ENCODE data around the gene VPS9D1. TPM values are rescaled to one million over a fixed set of nuclear protein-coding genes. Genes with fewer than 3 reads are reported as not detected.

Gene VPS9D1
- polyA plus RNA-seq, 3 donors = 1.2 to 29.7 (median 1.6) TPM

GRCh38 chr16:89748921-89749320 lies 28.2 kb upstream of the VPS9D1 start:
- Histone ChIP-seq H3K79me2 (ENCODE audit: insufficient read depth, low read length) (peaks cover 4% of the 10 kb centered on the region), H3K36me3 (replicated peaks in 1 of 2; ENCODE audit: control insufficient read depth in 1 of 2, insufficient read depth in 2 of 2, low read length in 2 of 2) (peaks cover 28 to 73% of the 10 kb centered on the region in 2 donors), H3K27ac (ENCODE audit: low read depth in 1 of 2, low read length in 2 of 2) (no peak overlapping the region), H3K9me3 (replicated peaks in 1 of 2; ENCODE audit: control insufficient read depth in 1 of 2, insufficient read depth in 1 of 2, low read length in 2 of 2) (no peaks in the 10 kb centered on the region), H2AFZ (ENCODE audit: insufficient read depth, low read depth, low read length, poor library complexity, severe bottlenecking) (no peak overlapping the region), H3K4me2 (replicated peaks; ENCODE audit: extremely low read depth, low read length, poor library complexity, severe bottlenecking) (no peak overlapping the region), H3K9ac (ENCODE audit: insufficient read depth, low read length, poor library complexity, severe bottlenecking) (no peak overlapping the region), H3K27me3 (ENCODE audit: control insufficient read depth in 2 of 2, insufficient read depth in 2 of 2, low read length in 2 of 2) (no peaks in the 10 kb centered on the region), H3K4me1 (ENCODE audit: control insufficient read depth in 1 of 2, insufficient read depth in 2 of 2, low read length in 2 of 2) (peaks cover 9 to 13% of the 10 kb centered on the region in 2 donors), H4K20me1 (ENCODE audit: insufficient read depth, low read length) (peaks cover 4% of the 10 kb centered on the region), H3K4me3 (replicated peaks in 1 of 3; ENCODE audit: low read depth in 2 of 3, low read length in 3 of 3) (no peak overlapping the region)
- intact Hi-C loops (cut with micrococcal nuclease) = no loop called here
- peaks cover 11% of the 10 kb centered on the region for H3K4me1 Mint-ChIP-seq
- H3K36me3 Mint-ChIP-seq = peaks cover 59 to 81% of the 10 kb centered on the region in 2 donors
- no peaks in the 10 kb centered on the region for H3K9me3 Mint-ChIP-seq
- TF ChIP-seq, protein P1, sequence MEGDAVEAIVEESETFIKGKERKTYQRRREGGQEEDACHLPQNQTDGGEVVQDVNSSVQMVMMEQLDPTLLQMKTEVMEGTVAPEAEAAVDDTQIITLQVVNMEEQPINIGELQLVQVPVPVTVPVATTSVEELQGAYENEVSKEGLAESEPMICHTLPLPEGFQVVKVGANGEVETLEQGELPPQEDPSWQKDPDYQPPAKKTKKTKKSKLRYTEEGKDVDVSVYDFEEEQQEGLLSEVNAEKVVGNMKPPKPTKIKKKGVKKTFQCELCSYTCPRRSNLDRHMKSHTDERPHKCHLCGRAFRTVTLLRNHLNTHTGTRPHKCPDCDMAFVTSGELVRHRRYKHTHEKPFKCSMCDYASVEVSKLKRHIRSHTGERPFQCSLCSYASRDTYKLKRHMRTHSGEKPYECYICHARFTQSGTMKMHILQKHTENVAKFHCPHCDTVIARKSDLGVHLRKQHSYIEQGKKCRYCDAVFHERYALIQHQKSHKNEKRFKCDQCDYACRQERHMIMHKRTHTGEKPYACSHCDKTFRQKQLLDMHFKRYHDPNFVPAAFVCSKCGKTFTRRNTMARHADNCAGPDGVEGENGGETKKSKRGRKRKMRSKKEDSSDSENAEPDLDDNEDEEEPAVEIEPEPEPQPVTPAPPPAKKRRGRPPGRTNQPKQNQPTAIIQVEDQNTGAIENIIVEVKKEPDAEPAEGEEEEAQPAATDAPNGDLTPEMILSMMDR (IDR thresholded peaks at IDR 0.05) = no peak
- peak; percentile 12 to 46 (median 20) for DNase-seq
- peaks cover 0 to 1% (median 0%) of the 10 kb centered on the region in 3 donors for H3K27me3 Mint-ChIP-seq (ENCODE audit: low read depth in 3 of 3)
- H3K27ac Mint-ChIP-seq = peak overlapping the region in 4 of 7 donors; percentile 65 to 85 (median 70)
- no peak overlapping the region for H3K4me3 Mint-ChIP-seq
- 60% methylated on average over 3 of the region's 11 CpGs for WGBS (ENCODE audit: insufficient coverage)

GRCh38 chr16:89748076-89748475 lies 27.4 kb upstream of the VPS9D1 start:
- peaks cover 9 to 13% of the 10 kb centered on the region in 2 donors for H3K4me1 ChIP-seq (ENCODE audit: control insufficient read depth in 1 of 2, insufficient read depth in 2 of 2, low read length in 2 of 2)
- Mint-ChIP-seq H3K4me1 (peaks cover 11% of the 10 kb centered on the region), H3K36me3 (peaks cover 56 to 79% of the 10 kb centered on the region in 2 donors), H3K27me3 (ENCODE audit: low read depth in 3 of 3) (peaks cover 0 to 1% (median 0%) of the 10 kb centered on the region in 3 donors), H3K9me3 (no peaks in the 10 kb centered on the region), H3K4me3 (no peak overlapping the region), H3K27ac (peak overlapping the region in 3 of 7 donors; percentile 12 to 56 (median 12))
- H2AFZ ChIP-seq (ENCODE audit: insufficient read depth, low read depth, low read length, poor library complexity, severe bottlenecking) = no peak overlapping the region
- H3K9me3 ChIP-seq (replicated peaks in 1 of 2; ENCODE audit: control insufficient read depth in 1 of 2, insufficient read depth in 1 of 2, low read length in 2 of 2) = no peaks in the 10 kb centered on the region
- H3K9ac ChIP-seq (ENCODE audit: insufficient read depth, low read length, poor library complexity, severe bottlenecking) = no peak overlapping the region
- no peak overlapping the region for H3K4me3 ChIP-seq (replicated peaks in 1 of 3; ENCODE audit: low read depth in 2 of 3, low read length in 3 of 3)
- peaks cover 6% of the 10 kb centered on the region for H4K20me1 ChIP-seq (ENCODE audit: insufficient read depth, low read length)
- TF ChIP-seq, protein P1 (IDR thresholded peaks at IDR 0.05) = no peak
- H3K27me3 ChIP-seq (ENCODE audit: control insufficient read depth in 2 of 2, insufficient read depth in 2 of 2, low read length in 2 of 2) = no peaks in the 10 kb centered on the region
- H3K27ac ChIP-seq (ENCODE audit: low read depth in 1 of 2, low read length in 2 of 2) = no peak overlapping the region
- no peak for DNase-seq
- WGBS (ENCODE audit: insufficient coverage) = 98% methylated on average over 8 of the region's 9 CpGs
- no peak overlapping the region for H3K4me2 ChIP-seq (replicated peaks; ENCODE audit: extremely low read depth, low read length, poor library complexity, severe bottlenecking)
- peaks cover 28 to 70% of the 10 kb centered on the region in 2 donors for H3K36me3 ChIP-seq (replicated peaks in 1 of 2; ENCODE audit: control insufficient read depth in 1 of 2, insufficient read depth in 2 of 2, low read length in 2 of 2)
- intact Hi-C loops (cut with micrococcal nuclease) = no loop called here
- H3K79me2 ChIP-seq (ENCODE audit: insufficient read depth, low read length) = no peaks in the 10 kb centered on the region

Data from CD14-positive monocyte (primary cell).